ENCODE measurements around the gene CDH4. TPM values are rescaled to one million over a fixed set of nuclear protein-coding genes. Genes with fewer than 3 reads are reported as not detected.
A peak's percentile ranks its signal among the peaks of the same experiment; 100 is the strongest.
"Not testable (repeated sequence)": the region's sequence is repeated elsewhere in the genome, so short reads cannot be mapped to it uniquely, and the experiment has no call there.

Gene CDH4
- total RNA-seq, 1 donor, result 0.18 TPM

DNA sequence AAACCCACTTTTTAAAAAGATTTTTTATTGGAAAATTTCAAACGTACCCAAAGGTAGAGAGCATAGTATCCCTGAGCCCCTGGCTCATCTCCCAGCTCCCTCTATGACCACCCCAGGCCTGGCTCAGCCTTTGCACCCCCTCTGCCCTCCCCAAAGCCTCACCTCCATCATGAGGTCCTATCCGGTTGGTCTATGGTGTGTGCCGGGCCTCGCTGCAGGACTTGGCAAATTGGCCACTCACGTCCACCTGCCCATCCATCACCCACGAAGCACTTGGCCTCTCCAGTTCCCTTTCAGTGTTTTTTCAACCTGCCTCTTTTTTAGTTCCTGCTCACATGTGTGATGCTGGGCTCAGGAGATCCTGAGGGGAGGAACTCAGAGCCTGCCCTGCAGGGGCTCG, 147.4 kb downstream of the CDH4 start:
- TF ChIP-seq, protein P1, sequence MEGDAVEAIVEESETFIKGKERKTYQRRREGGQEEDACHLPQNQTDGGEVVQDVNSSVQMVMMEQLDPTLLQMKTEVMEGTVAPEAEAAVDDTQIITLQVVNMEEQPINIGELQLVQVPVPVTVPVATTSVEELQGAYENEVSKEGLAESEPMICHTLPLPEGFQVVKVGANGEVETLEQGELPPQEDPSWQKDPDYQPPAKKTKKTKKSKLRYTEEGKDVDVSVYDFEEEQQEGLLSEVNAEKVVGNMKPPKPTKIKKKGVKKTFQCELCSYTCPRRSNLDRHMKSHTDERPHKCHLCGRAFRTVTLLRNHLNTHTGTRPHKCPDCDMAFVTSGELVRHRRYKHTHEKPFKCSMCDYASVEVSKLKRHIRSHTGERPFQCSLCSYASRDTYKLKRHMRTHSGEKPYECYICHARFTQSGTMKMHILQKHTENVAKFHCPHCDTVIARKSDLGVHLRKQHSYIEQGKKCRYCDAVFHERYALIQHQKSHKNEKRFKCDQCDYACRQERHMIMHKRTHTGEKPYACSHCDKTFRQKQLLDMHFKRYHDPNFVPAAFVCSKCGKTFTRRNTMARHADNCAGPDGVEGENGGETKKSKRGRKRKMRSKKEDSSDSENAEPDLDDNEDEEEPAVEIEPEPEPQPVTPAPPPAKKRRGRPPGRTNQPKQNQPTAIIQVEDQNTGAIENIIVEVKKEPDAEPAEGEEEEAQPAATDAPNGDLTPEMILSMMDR (IDR thresholded peaks at IDR 0.05; ENCODE audit: insufficient read depth, low read length), result no peak
- no peak for DNase-seq (ENCODE audit: low read depth)

DNA sequence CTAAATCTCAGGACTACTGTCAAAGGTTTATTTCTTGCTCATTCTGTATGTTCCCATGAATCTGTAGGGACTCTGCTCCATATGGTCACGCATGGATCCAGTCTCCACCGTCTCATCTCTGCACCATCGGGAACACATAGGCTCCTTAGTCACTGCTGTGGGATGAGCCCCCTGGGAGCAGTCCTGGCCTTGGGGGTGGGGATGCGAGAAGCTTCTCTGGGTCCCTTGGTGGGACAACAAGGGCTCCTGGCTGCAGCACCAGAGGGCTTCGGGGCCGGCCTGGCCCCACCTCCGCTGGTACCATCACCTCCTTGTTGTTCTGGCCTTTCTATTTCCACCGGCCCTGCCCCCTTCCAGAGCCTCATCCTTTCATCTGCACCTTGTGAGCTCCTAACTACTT, 148.4 kb downstream of the CDH4 start:
- DNase-seq (ENCODE audit: low read depth), result no peak
- H3K4me3 ChIP-seq (ENCODE audit: low read depth, low read length), result no peak overlapping the region
- TF ChIP-seq, protein P1 (IDR thresholded peaks at IDR 0.05; ENCODE audit: insufficient read depth, low read length), result no peak

More for the DNA sequence above, 147.4 kb downstream of the CDH4 start:
- H3K4me3 ChIP-seq (ENCODE audit: low read depth, low read length), result no peak overlapping the region

DNA sequence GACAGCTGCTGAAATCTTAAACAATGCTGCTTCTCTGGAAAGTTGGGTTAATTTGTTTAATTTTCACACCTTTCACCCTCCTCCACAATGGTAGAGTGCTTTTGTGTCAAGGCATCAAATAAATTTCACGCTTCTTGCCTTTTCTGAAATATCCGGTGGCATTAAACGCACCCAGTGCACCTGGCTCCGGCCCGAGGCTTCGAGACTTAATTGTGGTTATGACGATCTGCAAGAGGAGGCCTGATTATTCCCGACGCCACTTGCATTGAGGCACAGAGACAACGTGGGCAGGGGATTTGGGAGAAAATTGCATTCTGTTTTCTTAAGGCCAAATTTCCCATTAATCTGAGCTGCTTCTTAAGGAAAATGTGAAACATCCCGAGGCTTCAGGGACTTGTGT, 152.2 kb downstream of the CDH4 start:
- no peak overlapping the region for H3K4me3 ChIP-seq (ENCODE audit: low read depth, low read length)
- DNase-seq (ENCODE audit: low read depth), result no peak
- TF ChIP-seq, protein P1 (IDR thresholded peaks at IDR 0.05; ENCODE audit: insufficient read depth, low read length), result no peak

DNA sequence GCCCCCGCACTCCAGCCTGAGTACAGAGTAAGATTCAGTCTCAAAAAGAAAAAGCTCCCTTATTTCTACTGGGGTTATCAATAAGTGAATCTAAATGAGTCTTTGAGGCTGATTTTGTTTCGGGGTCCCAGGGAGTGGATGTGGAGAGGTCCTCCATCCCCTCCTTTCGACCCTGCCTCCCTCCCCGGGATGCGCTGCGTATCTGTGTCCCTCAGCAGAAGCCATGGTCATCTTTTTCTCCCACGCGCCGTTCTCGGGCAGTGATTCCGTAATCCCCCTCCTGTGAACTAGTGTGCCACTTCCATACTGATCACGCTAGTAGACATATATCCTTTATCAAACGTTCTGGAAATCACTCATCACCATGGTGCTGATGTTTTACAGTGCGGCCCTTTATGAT, 152.9 kb downstream of the CDH4 start:
- TF ChIP-seq, protein P1 (IDR thresholded peaks at IDR 0.05; ENCODE audit: insufficient read depth, low read length), result no peak
- DNase-seq (ENCODE audit: low read depth), result no peak

DNA sequence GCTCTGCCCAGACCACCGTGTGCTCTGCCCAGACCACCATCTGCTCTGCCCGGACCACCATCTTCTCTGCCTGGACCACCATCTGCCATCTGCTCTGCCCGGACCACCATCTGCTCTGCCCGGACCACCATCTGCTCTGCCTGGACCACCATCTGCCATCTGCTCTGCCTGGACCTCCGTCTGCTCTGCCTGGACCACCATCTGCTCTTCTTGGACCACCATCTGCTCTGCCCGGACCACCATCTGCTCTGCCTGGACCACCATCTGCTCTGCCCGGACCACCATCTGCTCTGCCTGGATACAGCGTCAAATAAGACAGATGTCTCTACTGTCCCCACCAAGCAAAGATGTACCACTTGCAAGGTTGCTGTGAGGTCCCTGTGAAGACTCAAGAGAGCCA, 154.7 kb downstream of the CDH4 start:
- not testable (repeated sequence) for H3K4me3 ChIP-seq (ENCODE audit: low read depth, low read length); DNase-seq (ENCODE audit: low read depth)

More for the DNA sequence above, 152.9 kb downstream of the CDH4 start:
- no peak overlapping the region for H3K4me3 ChIP-seq (ENCODE audit: low read depth, low read length)

DNA sequence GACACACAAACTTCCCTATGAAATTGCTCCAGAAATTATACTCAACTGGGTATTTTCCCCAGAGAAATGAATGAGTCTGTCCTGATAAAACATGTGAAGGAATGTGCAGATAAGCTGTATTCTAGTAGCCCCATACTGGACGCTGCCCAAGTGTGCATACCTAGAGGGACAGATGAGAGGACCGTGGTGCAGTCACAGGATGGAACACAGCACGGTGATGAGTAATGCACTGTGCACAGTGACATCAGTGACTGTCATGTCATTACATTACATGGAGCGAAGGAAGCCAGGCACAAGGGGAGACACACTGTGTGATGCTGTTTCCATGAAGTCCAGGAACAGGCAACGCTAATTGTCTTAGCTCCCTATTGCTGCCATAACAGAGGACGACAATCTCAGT, 155.5 kb downstream of the CDH4 start:
- peak; percentile 11 for DNase-seq (ENCODE audit: low read depth)
- TF ChIP-seq, protein P1 (IDR thresholded peaks at IDR 0.05; ENCODE audit: insufficient read depth, low read length), result no peak
- no peak overlapping the region for H3K4me3 ChIP-seq (ENCODE audit: low read depth, low read length)

DNA sequence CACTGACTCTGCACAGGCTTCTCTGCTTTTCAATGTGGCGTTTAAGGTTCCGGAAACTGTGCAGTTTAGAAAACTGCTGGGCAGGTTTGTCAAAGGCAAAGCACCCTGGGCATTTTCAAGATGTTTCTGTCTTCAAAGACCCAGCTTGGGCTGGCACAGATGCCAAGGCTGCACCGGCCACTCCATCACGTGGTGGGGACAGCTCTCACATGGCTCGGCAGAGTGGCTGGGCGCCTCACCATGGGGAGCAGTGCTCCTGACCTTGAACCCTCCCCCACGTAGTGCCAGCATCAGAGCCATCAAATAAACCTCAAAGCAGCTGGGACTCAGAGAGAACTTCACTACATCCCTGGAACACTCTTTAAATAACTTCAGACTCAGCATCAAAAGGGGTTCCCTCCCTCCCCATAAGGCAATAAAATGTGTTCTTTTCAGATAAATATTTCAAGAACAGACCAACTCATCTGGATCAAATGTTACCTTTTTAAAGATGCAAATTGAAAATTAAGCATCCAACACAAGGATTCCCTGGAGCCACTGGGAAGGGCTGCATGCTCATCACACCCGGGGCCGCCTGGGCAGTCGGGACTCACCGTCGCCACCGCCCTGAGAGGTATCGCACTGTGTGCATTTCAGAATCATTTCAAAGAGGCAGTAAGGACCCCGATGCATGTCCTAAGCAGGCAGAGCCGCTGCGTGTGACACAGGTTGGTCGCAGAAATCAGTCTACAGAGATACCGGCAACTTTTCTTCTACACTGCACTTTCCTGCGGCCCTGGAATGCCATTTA, 157.1 kb downstream of the CDH4 start:
- DNase-seq (ENCODE audit: low read depth), result no peak
- TF ChIP-seq, protein P1 (IDR thresholded peaks at IDR 0.05; ENCODE audit: insufficient read depth, low read length), result no peak
- no peak overlapping the region for H3K4me3 ChIP-seq (ENCODE audit: low read depth, low read length)
